ENCODE data around the gene ABHD12. TPM values are rescaled to one million over a fixed set of nuclear protein-coding genes. Genes with fewer than 3 reads are reported as not detected.

ABHD12 gene
- total RNA-seq, 2 donors from 2014 or later = 70.1 to 84.7 TPM

GRCh38 chr20:25259788-25260254, 130.8 kb downstream of the ABHD12 start:
- no peaks in the 10 kb centered on the region for H3K9me3 ChIP-seq
- H3K36me3 ChIP-seq = peaks cover 0 to 6% of the 10 kb centered on the region in 2 donors
- TF ChIP-seq POLR2A (IDR thresholded peaks at IDR 0.05) = no peak
- 93% methylated on average over 9 of the region's 9 CpGs for WGBS
- H3K4me1 ChIP-seq (replicated peaks) = peaks cover 10% of the 10 kb centered on the region
- no peak overlapping the region for H3K27ac ChIP-seq
- H3K27me3 ChIP-seq (replicated peaks; ENCODE audit: insufficient read depth) = no peaks in the 10 kb centered on the region
- intact Hi-C loops (cut with DNase I) = no loop called here
- H3K4me3 ChIP-seq = no peak overlapping the region
- DNase-seq (ENCODE audit: low spot score) = no peak

- Histone ChIP-seq H3K36me3 (peaks cover 0 to 6% of the 10 kb centered on the region in 2 donors), H3K9me3 (no peaks in the 10 kb centered on the region), H3K4me3 (no peak overlapping the region), H3K27ac (no peak overlapping the region), H3K27me3 (replicated peaks; ENCODE audit: insufficient read depth) (no peaks in the 10 kb centered on the region), H3K4me1 (replicated peaks) (peaks cover 12% of the 10 kb centered on the region)
- no peak for DNase-seq (ENCODE audit: low spot score)
- TF ChIP-seq POLR2A (IDR thresholded peaks at IDR 0.05) (no peak), POLR2AphosphoS5 (IDR thresholded peaks at IDR 0.05) (no peak), CTCF (IDR thresholded peaks at IDR 0.05) (no peak)
- WGBS = 97% methylated on average over 12 of the region's 12 CpGs
- intact Hi-C loops (cut with DNase I) = no loop called here
These were observed 131.3 kb downstream of the ABHD12 start for GRCh38 chr20:25259358-25259757.

GRCh38 chr20:25258828-25259227, 131.8 kb downstream of the ABHD12 start:
- DNase-seq (ENCODE audit: low spot score) = no peak

GRCh38 chr20:25258476-25258805, 132.2 kb downstream of the ABHD12 start:
- Histone ChIP-seq H3K36me3 (peaks cover 0 to 6% of the 10 kb centered on the region in 2 donors), H3K9me3 (no peaks in the 10 kb centered on the region), H3K27ac (peak overlapping the region in 1 of 2 donors; percentile 20), H3K27me3 (replicated peaks; ENCODE audit: insufficient read depth) (no peaks in the 10 kb centered on the region), H3K4me3 (no peak overlapping the region), H3K4me1 (replicated peaks) (peaks cover 15% of the 10 kb centered on the region)
- TF ChIP-seq POLR2A (IDR thresholded peaks at IDR 0.05) (no peak), CTCF (IDR thresholded peaks at IDR 0.05) (no peak), POLR2AphosphoS5 (IDR thresholded peaks at IDR 0.05) (no peak)
- 80% methylated on average over 8 of the region's 8 CpGs for WGBS
- no peak for DNase-seq (ENCODE audit: low spot score)
- intact Hi-C loops (cut with DNase I) = no loop called here

More at GRCh38 chr20:25258828-25259227, 131.8 kb downstream of the ABHD12 start:
- Histone ChIP-seq H3K36me3 (peaks cover 0 to 6% of the 10 kb centered on the region in 2 donors), H3K4me1 (replicated peaks) (peaks cover 12% of the 10 kb centered on the region), H3K9me3 (no peaks in the 10 kb centered on the region), H3K27ac (peak overlapping the region in 1 of 2 donors; percentile 20), H3K4me3 (no peak overlapping the region), H3K27me3 (replicated peaks; ENCODE audit: insufficient read depth) (no peaks in the 10 kb centered on the region)
- WGBS = 80% methylated on average over 4 of the region's 4 CpGs
- intact Hi-C loops (cut with DNase I) = no loop called here
- no peak for TF ChIP-seq POLR2AphosphoS5 (IDR thresholded peaks at IDR 0.05)

- H3K36me3 ChIP-seq = peaks cover 0 to 6% of the 10 kb centered on the region in 2 donors
- no peak for DNase-seq (ENCODE audit: low spot score)
- peak overlapping the region in 1 of 2 donors; percentile 20 for H3K27ac ChIP-seq
- TF ChIP-seq POLR2A (IDR thresholded peaks at IDR 0.05) = no peak
- no peak for TF ChIP-seq CTCF (IDR thresholded peaks at IDR 0.05)
- TF ChIP-seq POLR2AphosphoS5 (IDR thresholded peaks at IDR 0.05) = no peak
- H3K4me3 ChIP-seq = no peak overlapping the region
- no peaks in the 10 kb centered on the region for H3K27me3 ChIP-seq (replicated peaks; ENCODE audit: insufficient read depth)
- H3K9me3 ChIP-seq = no peaks in the 10 kb centered on the region
- 64% methylated on average over 10 of the region's 10 CpGs for WGBS
- intact Hi-C loops (cut with DNase I) = no loop called here
- peaks cover 16% of the 10 kb centered on the region for H3K4me1 ChIP-seq (replicated peaks)
These were observed 132.7 kb downstream of the ABHD12 start for GRCh38 chr20:25257756-25258475.

- 92% methylated on average over 5 of the region's 5 CpGs for WGBS
- H3K27ac ChIP-seq = peak overlapping the region; percentile 12 to 30
- TF ChIP-seq CTCF (IDR thresholded peaks at IDR 0.05) = no peak
- no peak for TF ChIP-seq POLR2A (IDR thresholded peaks at IDR 0.05)
- no peak for TF ChIP-seq POLR2AphosphoS5 (IDR thresholded peaks at IDR 0.05)
- no peak for DNase-seq (ENCODE audit: low spot score)
- peaks cover 24% of the 10 kb centered on the region for H3K4me1 ChIP-seq (replicated peaks)
- no peaks in the 10 kb centered on the region for H3K9me3 ChIP-seq
- H3K27me3 ChIP-seq (replicated peaks; ENCODE audit: insufficient read depth) = no peaks in the 10 kb centered on the region
- no peak overlapping the region for H3K4me3 ChIP-seq
- H3K36me3 ChIP-seq = peaks cover 0 to 6% of the 10 kb centered on the region in 2 donors
- intact Hi-C loops (cut with DNase I) = no loop called here
These were observed 133.5 kb downstream of the ABHD12 start for GRCh38 chr20:25257130-25257529.
